GM12878 (cell line): ENCODE measurements around the gene CEP128.

Experiments used
- CBFB ChIP-seq: IDR thresholded peaks from 2 replicates; pipeline ENCODE4 v1.6.1; 2016; ENCODE audit warnings: antibody characterized with exemption, low read depth
- CREB1 ChIP-seq: IDR thresholded peaks from 2 replicates; pipeline ENCODE4 v1.6.1; 2012; ENCODE audit warnings: low read depth, mild to moderate bottlenecking, inconsistent platforms
- FOS ChIP-seq: IDR thresholded peaks from 3 replicates; pipeline ENCODE4 v1.6.1; 2011; ENCODE audit warnings: borderline replicate concordance; ENCODE audit not compliant: insufficient read length; ENCODE audit errors: extremely low read depth
- RCOR1 ChIP-seq: conservative IDR thresholded peaks from 2 replicates; pipeline ENCODE4 v1.6.1; 2012; ENCODE audit warnings: low read depth, low read length, improper control_type of control experiment
- SP1 ChIP-seq: IDR thresholded peaks from one replicate; pipeline ENCODE4 v1.6.1; 2011; ENCODE audit warnings: low read depth, low read length
- TF ChIP-seq, protein P1 (sequence below), 3 experiments: IDR thresholded peaks in 2 of 3; conservative IDR thresholded peaks in 1 of 3; 2 replicates each; pipeline ENCODE4 v1.5.1; 2011; ENCODE audit warnings: low read depth in 3 of 3, low read length in 3 of 3, mild to moderate bottlenecking in 3 of 3, control low read depth in 2 of 3, moderate library complexity in 2 of 3, inconsistent platforms in 1 of 3, mixed read lengths in 1 of 3; ENCODE audit not compliant: control insufficient read depth in 2 of 3, insufficient read depth in 1 of 3; ENCODE audit errors: extremely low read depth in 1 of 3

DNA sequence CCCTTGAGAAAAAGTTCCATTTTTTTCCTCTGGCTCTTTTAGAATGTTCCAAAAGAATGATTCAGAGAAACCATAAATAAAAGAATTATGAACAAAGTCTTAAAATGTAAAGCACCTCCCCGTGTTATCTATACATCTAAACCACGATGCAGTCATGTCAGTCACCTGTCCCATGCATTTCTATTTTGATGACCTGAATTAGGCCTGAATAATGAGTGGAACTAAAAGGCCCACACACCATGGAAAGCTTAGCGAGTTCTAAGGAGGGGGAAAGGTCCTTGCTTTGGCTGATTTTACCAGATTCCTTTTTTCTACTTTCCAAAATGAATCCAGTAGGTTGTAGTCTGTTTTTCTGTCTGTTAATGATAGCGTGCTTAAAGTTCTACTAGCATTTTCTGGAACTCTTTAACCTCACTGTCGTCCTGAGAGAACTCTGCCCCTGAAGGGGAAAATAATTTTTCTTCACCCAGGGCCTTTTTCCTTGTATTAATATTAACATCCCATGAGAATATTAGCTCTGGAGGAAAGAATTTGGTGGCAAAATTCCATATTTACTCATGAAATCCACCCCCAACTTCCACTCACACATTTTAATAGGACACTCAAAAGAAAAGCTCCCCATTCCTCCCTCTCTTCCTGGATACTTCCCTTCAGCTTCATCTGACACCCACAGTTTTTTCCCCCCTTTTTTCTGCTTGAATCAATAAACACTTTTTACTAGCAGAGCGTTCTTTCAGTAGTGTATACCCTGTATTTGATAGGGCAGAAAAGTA lies 464.0 kb downstream of the CEP128 start:
- no peak for TF ChIP-seq CBFB
- TF ChIP-seq, protein P1, sequence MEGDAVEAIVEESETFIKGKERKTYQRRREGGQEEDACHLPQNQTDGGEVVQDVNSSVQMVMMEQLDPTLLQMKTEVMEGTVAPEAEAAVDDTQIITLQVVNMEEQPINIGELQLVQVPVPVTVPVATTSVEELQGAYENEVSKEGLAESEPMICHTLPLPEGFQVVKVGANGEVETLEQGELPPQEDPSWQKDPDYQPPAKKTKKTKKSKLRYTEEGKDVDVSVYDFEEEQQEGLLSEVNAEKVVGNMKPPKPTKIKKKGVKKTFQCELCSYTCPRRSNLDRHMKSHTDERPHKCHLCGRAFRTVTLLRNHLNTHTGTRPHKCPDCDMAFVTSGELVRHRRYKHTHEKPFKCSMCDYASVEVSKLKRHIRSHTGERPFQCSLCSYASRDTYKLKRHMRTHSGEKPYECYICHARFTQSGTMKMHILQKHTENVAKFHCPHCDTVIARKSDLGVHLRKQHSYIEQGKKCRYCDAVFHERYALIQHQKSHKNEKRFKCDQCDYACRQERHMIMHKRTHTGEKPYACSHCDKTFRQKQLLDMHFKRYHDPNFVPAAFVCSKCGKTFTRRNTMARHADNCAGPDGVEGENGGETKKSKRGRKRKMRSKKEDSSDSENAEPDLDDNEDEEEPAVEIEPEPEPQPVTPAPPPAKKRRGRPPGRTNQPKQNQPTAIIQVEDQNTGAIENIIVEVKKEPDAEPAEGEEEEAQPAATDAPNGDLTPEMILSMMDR (IDR thresholded peaks at IDR 0.05 in 2 of 3, conservative IDR thresholded peaks at IDR 0.05 in 1 of 3; ENCODE audit: control insufficient read depth in 2 of 3, extremely low read depth in 1 of 3, insufficient read depth in 1 of 3, low read depth in 3 of 3, low read length in 3 of 3), result no peak
- TF ChIP-seq RCOR1, result no peak
- TF ChIP-seq CREB1, result no peak
- no peak for TF ChIP-seq FOS
- no peak for TF ChIP-seq SP1
